Astrocyte (in vitro differentiated cells and primary cell): ENCODE results near the gene YOD1. TPM values are rescaled to one million over a fixed set of nuclear protein-coding genes. Genes with fewer than 3 reads are reported as not detected.

Experiments used
- DNase-seq: peaks from one replicate; pipeline ENCODE4 v3.0.0-alpha.2; 2010; ENCODE audit warnings: low read depth
- FAIRE-seq: peaks from 2 replicates; lab custom pipeline; 2011; peaks lifted over from hg19 to GRCh38; lab: Jason Lieb, UNC
- H2AFZ ChIP-seq: 2 replicates; pipeline ENCODE4 v1.6.0; 2012; ENCODE audit warnings: low read depth, low read length, inconsistent platforms
- H3K27ac ChIP-seq: 2 replicates; pipeline ENCODE4 v1.5.1; 2011; ENCODE audit warnings: low read depth, low read length, inconsistent platforms
- H3K27me3 ChIP-seq: 2 replicates; pipeline ENCODE4 v1.6.0; 2011; ENCODE audit warnings: low read length, inconsistent platforms; ENCODE audit not compliant: insufficient read depth
- H3K36me3 ChIP-seq: 2 replicates; pipeline ENCODE4 v1.5.1; 2011; ENCODE audit warnings: low read length, inconsistent platforms; ENCODE audit not compliant: insufficient read depth
- H3K4me1 ChIP-seq: 2 replicates; pipeline ENCODE4 v1.5.1; 2011; ENCODE audit warnings: low read length, inconsistent platforms; ENCODE audit not compliant: insufficient read depth
- H3K4me2 ChIP-seq: 2 replicates; pipeline ENCODE4 v1.6.0; 2012; ENCODE audit warnings: low read length, inconsistent platforms
- H3K4me3 ChIP-seq: 2 replicates; pipeline ENCODE4 v1.5.1; 2011; ENCODE audit warnings: low read depth, mild to moderate bottlenecking, low read length, inconsistent platforms; ENCODE audit not compliant: insufficient read depth
- H3K79me2 ChIP-seq: 2 replicates; pipeline ENCODE4 v1.6.0; 2012; ENCODE audit warnings: mild to moderate bottlenecking, low read length, inconsistent platforms; ENCODE audit not compliant: insufficient read depth
- H3K9ac ChIP-seq: 2 replicates; pipeline ENCODE4 v1.6.0; 2012; ENCODE audit warnings: mild to moderate bottlenecking, low read length, inconsistent platforms
- H3K9me3 ChIP-seq: 2 replicates; pipeline ENCODE4 v1.5.1; 2012; ENCODE audit warnings: low read depth, mild to moderate bottlenecking, low read length, inconsistent platforms; ENCODE audit not compliant: insufficient read depth
- H4K20me1 ChIP-seq: 2 replicates; pipeline ENCODE4 v1.6.0; 2012; ENCODE audit warnings: low read length, inconsistent platforms; ENCODE audit not compliant: insufficient read depth
- H3K27ac Mint-ChIP-seq: one replicate; pipeline ENCODE4 v1.8.0; 2021; ENCODE audit warnings: mild to moderate bottlenecking, mixed read lengths; ENCODE audit not compliant: unreplicated experiment
- H3K27me3 Mint-ChIP-seq: one replicate; pipeline ENCODE4 v1.8.0; 2021; ENCODE audit warnings: low read depth, mixed read lengths; ENCODE audit not compliant: unreplicated experiment
- H3K36me3 Mint-ChIP-seq: one replicate; pipeline ENCODE4 v1.8.0; 2021; ENCODE audit warnings: low read depth, mixed read lengths; ENCODE audit not compliant: unreplicated experiment
- H3K4me1 Mint-ChIP-seq: one replicate; pipeline ENCODE4 v1.8.0; 2021; ENCODE audit warnings: low read depth, mixed read lengths; ENCODE audit not compliant: unreplicated experiment
- H3K4me3 Mint-ChIP-seq: one replicate; pipeline ENCODE4 v1.8.0; 2021; ENCODE audit warnings: mild to moderate bottlenecking, moderate library complexity, mixed read lengths; ENCODE audit not compliant: unreplicated experiment
- H3K9me3 Mint-ChIP-seq: one replicate; pipeline ENCODE4 v1.8.0; 2021; ENCODE audit warnings: mild to moderate bottlenecking, mixed read lengths; ENCODE audit not compliant: unreplicated experiment
- CTCF ChIP-seq: IDR thresholded peaks from 2 replicates; pipeline ENCODE4 v1.5.1; 2011; ENCODE audit warnings: low read depth, mild to moderate bottlenecking, inconsistent platforms, low read length, moderate library complexity; ENCODE audit not compliant: insufficient read depth
- EZH2 ChIP-seq: IDR thresholded peaks from 2 replicates; pipeline ENCODE4 v1.6.1; 2012; ENCODE audit warnings: mild to moderate bottlenecking, low read length, inconsistent platforms; ENCODE audit not compliant: insufficient read depth
- total RNA-seq: library from RNA; stranded (reverse); gene quantifications from 2 replicates; pipeline ENCODE4 v1.2.1, GENCODE V29; 2021

YOD1 gene
- total RNA-seq, 1 donor from 2014 or later: 14.8 TPM

- Mint-ChIP-seq H3K36me3 (no peaks in the 10 kb centered on the region), H3K27me3 (peaks cover 5% of the 10 kb centered on the region), H3K9me3 (peaks cover 13% of the 10 kb centered on the region), H3K27ac (no peak overlapping the region), H3K4me1 (peaks cover 16% of the 10 kb centered on the region), H3K4me3 (no peak overlapping the region)
- no peak overlapping the region for H3K4me2 ChIP-seq
- no peak overlapping the region for H3K9ac ChIP-seq
- H3K4me3 ChIP-seq: no peak overlapping the region
- DNase-seq (no peak), FAIRE-seq (no peak)
- TF ChIP-seq CTCF: no peak
- TF ChIP-seq EZH2: no peak
- H3K36me3 ChIP-seq: no peaks in the 10 kb centered on the region
- H3K79me2 ChIP-seq: no peaks in the 10 kb centered on the region
- no peaks in the 10 kb centered on the region for H3K27me3 ChIP-seq
- H3K27ac ChIP-seq: no peak overlapping the region
- no peak overlapping the region for H2AFZ ChIP-seq
- H3K4me1 ChIP-seq: peaks cover 9% of the 10 kb centered on the region
- no peaks in the 10 kb centered on the region for H4K20me1 ChIP-seq
- peaks cover 4% of the 10 kb centered on the region for H3K9me3 ChIP-seq
Observed at GRCh38 chr1:207009182-207009850, 41.7 kb downstream of the YOD1 start.

GRCh38 chr1:207007352-207008033 is 43.5 kb downstream of the YOD1 start:
- H3K4me1 ChIP-seq: peaks cover 9% of the 10 kb centered on the region
- H4K20me1 ChIP-seq: no peaks in the 10 kb centered on the region
- H3K4me3 ChIP-seq: no peak overlapping the region
- H3K36me3 ChIP-seq: no peaks in the 10 kb centered on the region
- H3K79me2 ChIP-seq: no peaks in the 10 kb centered on the region
- Mint-ChIP-seq H3K4me1 (peaks cover 16% of the 10 kb centered on the region), H3K27me3 (peaks cover 2% of the 10 kb centered on the region), H3K9me3 (peaks cover 13% of the 10 kb centered on the region), H3K27ac (peak overlapping the region; percentile 97), H3K4me3 (peak overlapping the region; percentile 47), H3K36me3 (no peaks in the 10 kb centered on the region)
- H3K27me3 ChIP-seq: no peaks in the 10 kb centered on the region
- peak overlapping the region; percentile 9 for H2AFZ ChIP-seq
- peaks cover 4% of the 10 kb centered on the region for H3K9me3 ChIP-seq
- FAIRE-seq: peak; percentile 41
- TF ChIP-seq EZH2: no peak
- no peak for TF ChIP-seq CTCF
- H3K4me2 ChIP-seq: peak overlapping the region; percentile 40
- H3K27ac ChIP-seq: peak overlapping the region; percentile 82
- peak overlapping the region; percentile 36 for H3K9ac ChIP-seq
- DNase-seq: peak; percentile 99

DNA sequence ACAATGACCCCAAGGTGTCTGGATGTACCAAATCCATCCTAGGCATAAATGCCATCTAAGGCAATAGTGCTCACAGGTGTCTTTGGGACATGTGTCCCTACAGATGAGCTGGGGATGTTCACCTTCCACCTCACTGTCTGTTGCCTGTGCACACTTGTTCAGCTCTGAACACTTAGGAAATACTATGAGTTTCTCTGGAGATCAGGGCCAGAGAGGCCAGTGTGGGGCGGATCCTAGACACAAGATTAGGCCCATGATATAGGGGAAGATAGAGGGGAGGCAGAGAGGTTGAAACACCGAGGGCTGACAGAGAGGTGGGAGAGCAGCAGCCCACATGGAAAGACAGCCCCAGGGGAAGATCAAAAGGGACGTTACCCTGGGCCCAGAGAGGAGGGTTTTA is 44.1 kb downstream of the YOD1 start:
- H3K4me1 Mint-ChIP-seq: peaks cover 16% of the 10 kb centered on the region
- Histone ChIP-seq H2AFZ (peak overlapping the region; percentile 9), H4K20me1 (no peaks in the 10 kb centered on the region), H3K36me3 (no peaks in the 10 kb centered on the region), H3K4me2 (peak overlapping the region; percentile 40), H3K27ac (peak overlapping the region; percentile 82), H3K4me3 (no peak overlapping the region), H3K27me3 (no peaks in the 10 kb centered on the region), H3K9ac (peak overlapping the region; percentile 36), H3K4me1 (peaks cover 9% of the 10 kb centered on the region), H3K9me3 (peaks cover 4% of the 10 kb centered on the region), H3K79me2 (no peaks in the 10 kb centered on the region)
- H3K4me3 Mint-ChIP-seq: no peak overlapping the region
- TF ChIP-seq CTCF (no peak), EZH2 (no peak)
- H3K27me3 Mint-ChIP-seq: no peaks in the 10 kb centered on the region
- FAIRE-seq (no peak), DNase-seq (no peak)
- H3K36me3 Mint-ChIP-seq: no peaks in the 10 kb centered on the region
- peaks cover 13% of the 10 kb centered on the region for H3K9me3 Mint-ChIP-seq
- H3K27ac Mint-ChIP-seq: peak overlapping the region; percentile 97
